Mesothelial cell of epicardium (in vitro differentiated cells): ENCODE data around the gene RXRA. TPM values are rescaled to one million over a fixed set of nuclear protein-coding genes. Genes with fewer than 3 reads are reported as not detected.
A peak's percentile ranks its signal among the peaks of the same experiment; 100 is the strongest.

ENCODE experiments used
- DNase-seq, 2 experiments: peaks; one replicate each; pipeline ENCODE4 v3.0.0; 2021; ENCODE audit warnings: low spot score in 2 of 2; ENCODE audit not compliant: unreplicated experiment in 2 of 2
- H3K27ac Mint-ChIP-seq: 2 replicates; pipeline ENCODE4 v1.8.0; 2021; ENCODE audit warnings: mixed read lengths
- H3K27me3 Mint-ChIP-seq: 2 replicates; pipeline ENCODE4 v1.8.0; 2021; ENCODE audit warnings: low read depth, mixed read lengths
- H3K36me3 Mint-ChIP-seq: 2 replicates; pipeline ENCODE4 v1.8.0; 2021; ENCODE audit warnings: mixed read lengths
- H3K4me1 Mint-ChIP-seq: 2 replicates; pipeline ENCODE4 v1.8.0; 2021; ENCODE audit warnings: mixed read lengths
- H3K4me3 Mint-ChIP-seq: 2 replicates; pipeline ENCODE4 v1.8.0; 2021; ENCODE audit warnings: mild to moderate bottlenecking, moderate library complexity, mixed read lengths
- H3K9me3 Mint-ChIP-seq: 2 replicates; pipeline ENCODE4 v1.8.0; 2021; ENCODE audit warnings: mixed read lengths
- total RNA-seq: library from RNA; stranded (reverse); gene quantifications from 3 replicates; pipeline ENCODE4 v1.2.1, GENCODE V29; 2021
- TF ChIP-seq, protein P1 (sequence below): fragments of 200-600 bp; sonication (generic); IDR thresholded peaks from one replicate; pipeline ENCODE4 v1.5.0; 2021; ENCODE audit warnings: antibody characterized with exemption; ENCODE audit not compliant: unreplicated experiment

RXRA gene
- total RNA-seq, 1 donor from 2014 or later = 45.0 TPM

GRCh38 chr9:134320126-134320867 lies 6.0 kb upstream of the RXRA start:
- Mint-ChIP-seq H3K4me3 (peak overlapping the region; percentile 1), H3K4me1 (peaks cover 57% of the 10 kb centered on the region), H3K36me3 (no peaks in the 10 kb centered on the region), H3K9me3 (no peaks in the 10 kb centered on the region), H3K27ac (no peak overlapping the region), H3K27me3 (peaks cover 8% of the 10 kb centered on the region)
- no peak for DNase-seq
- TF ChIP-seq, protein P1, sequence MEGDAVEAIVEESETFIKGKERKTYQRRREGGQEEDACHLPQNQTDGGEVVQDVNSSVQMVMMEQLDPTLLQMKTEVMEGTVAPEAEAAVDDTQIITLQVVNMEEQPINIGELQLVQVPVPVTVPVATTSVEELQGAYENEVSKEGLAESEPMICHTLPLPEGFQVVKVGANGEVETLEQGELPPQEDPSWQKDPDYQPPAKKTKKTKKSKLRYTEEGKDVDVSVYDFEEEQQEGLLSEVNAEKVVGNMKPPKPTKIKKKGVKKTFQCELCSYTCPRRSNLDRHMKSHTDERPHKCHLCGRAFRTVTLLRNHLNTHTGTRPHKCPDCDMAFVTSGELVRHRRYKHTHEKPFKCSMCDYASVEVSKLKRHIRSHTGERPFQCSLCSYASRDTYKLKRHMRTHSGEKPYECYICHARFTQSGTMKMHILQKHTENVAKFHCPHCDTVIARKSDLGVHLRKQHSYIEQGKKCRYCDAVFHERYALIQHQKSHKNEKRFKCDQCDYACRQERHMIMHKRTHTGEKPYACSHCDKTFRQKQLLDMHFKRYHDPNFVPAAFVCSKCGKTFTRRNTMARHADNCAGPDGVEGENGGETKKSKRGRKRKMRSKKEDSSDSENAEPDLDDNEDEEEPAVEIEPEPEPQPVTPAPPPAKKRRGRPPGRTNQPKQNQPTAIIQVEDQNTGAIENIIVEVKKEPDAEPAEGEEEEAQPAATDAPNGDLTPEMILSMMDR = no peak

- Mint-ChIP-seq H3K4me3 (peak overlapping the region; percentile 34), H3K4me1 (peaks cover 57% of the 10 kb centered on the region), H3K27ac (no peak overlapping the region)
Observed at GRCh38 chr9:134320868-134321471, 5.3 kb upstream of the RXRA start.

GRCh38 chr9:134321531-134321930 lies 4.7 kb upstream of the RXRA start:
- H3K36me3 Mint-ChIP-seq = no peaks in the 10 kb centered on the region

More at GRCh38 chr9:134320868-134321471, 5.3 kb upstream of the RXRA start:
- TF ChIP-seq, protein P1 = no peak
- Mint-ChIP-seq H3K36me3 (no peaks in the 10 kb centered on the region), H3K27me3 (peaks cover 8% of the 10 kb centered on the region), H3K9me3 (no peaks in the 10 kb centered on the region)
- no peak for DNase-seq

GRCh38 chr9:134321946-134322741 lies 4.1 kb upstream of the RXRA start:
- Mint-ChIP-seq H3K4me1 (peaks cover 49% of the 10 kb centered on the region), H3K27ac (no peak overlapping the region), H3K36me3 (no peaks in the 10 kb centered on the region), H3K27me3 (peaks cover 6% of the 10 kb centered on the region), H3K9me3 (no peaks in the 10 kb centered on the region), H3K4me3 (no peak overlapping the region)
- TF ChIP-seq, protein P1 = no peak
- no peak for DNase-seq

More at GRCh38 chr9:134321531-134321930, 4.7 kb upstream of the RXRA start:
- Mint-ChIP-seq H3K27me3 (peaks cover 8% of the 10 kb centered on the region), H3K4me1 (peaks cover 53% of the 10 kb centered on the region), H3K27ac (no peak overlapping the region), H3K4me3 (no peak overlapping the region), H3K9me3 (no peaks in the 10 kb centered on the region)
- no peak for DNase-seq
- TF ChIP-seq, protein P1 = no peak

DNA sequence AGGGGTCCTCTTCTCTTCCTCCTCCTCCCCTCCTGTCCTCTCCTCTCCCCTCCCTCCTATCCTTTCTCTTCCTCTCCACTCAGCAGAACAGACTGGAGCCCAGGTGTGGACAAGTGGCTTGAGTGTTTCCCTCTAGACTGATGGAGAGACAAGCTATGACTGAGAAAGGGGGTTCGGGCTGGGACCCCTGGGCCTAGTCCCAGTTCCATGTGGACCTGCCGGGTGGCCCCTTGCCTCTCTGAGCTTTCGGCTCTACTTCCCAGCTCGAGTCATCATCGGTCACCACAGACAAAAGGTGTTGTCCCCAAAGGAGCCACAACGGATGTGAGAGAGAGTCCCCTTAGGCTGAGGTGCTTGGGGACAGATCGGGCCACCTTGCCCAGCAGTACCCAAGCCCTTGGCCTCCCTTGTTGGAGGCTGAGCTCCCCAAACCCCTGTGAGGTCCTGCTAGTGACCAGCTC lies 3.4 kb upstream of the RXRA start:
- Mint-ChIP-seq H3K9me3 (no peaks in the 10 kb centered on the region), H3K27ac (no peak overlapping the region)

More for the DNA sequence above, 3.4 kb upstream of the RXRA start:
- Mint-ChIP-seq H3K27me3 (peaks cover 6% of the 10 kb centered on the region), H3K36me3 (no peaks in the 10 kb centered on the region), H3K4me3 (no peak overlapping the region), H3K4me1 (peaks cover 49% of the 10 kb centered on the region)
- DNase-seq = no peak
- TF ChIP-seq, protein P1 = no peak
